Suppressor macrophage treated with lipopolysaccharide for 1 hour (primary cell): ENCODE measurements around the gene ATXN7L2.

Experiments used
- DNase-seq, 3 donors: peaks; one replicate each; pipeline ENCODE4 v3.0.0-alpha.2; 2020 to 2022

The ATXN7L2 gene

GRCh38 chr1:109527846-109528695 lies 44.4 kb downstream of the ATXN7L2 start:
- DNase-seq, result no peak

GRCh38 chr1:109528712-109529111 lies 45.0 kb downstream of the ATXN7L2 start:
- no peak for DNase-seq

GRCh38 chr1:109529881-109530456 lies 46.3 kb downstream of the ATXN7L2 start:
- DNase-seq, result no peak

GRCh38 chr1:109530457-109531087 lies 46.9 kb downstream of the ATXN7L2 start:
- no peak for DNase-seq

GRCh38 chr1:109531380-109531779 lies 47.7 kb downstream of the ATXN7L2 start:
- no peak for DNase-seq

- DNase-seq, result no peak
Observed at GRCh38 chr1:109531826-109532364, 48.2 kb downstream of the ATXN7L2 start.

- DNase-seq, result peak; percentile 79 to 87 (median 86)
Observed at GRCh38 chr1:109532365-109533136, 48.8 kb downstream of the ATXN7L2 start.

GRCh38 chr1:109534307-109534858 lies 50.7 kb downstream of the ATXN7L2 start:
- DNase-seq, result no peak

- no peak for DNase-seq
Observed at GRCh38 chr1:109535481-109535880, 51.8 kb downstream of the ATXN7L2 start.

- DNase-seq, result no peak
Observed at GRCh38 chr1:109535971-109536491, 52.3 kb downstream of the ATXN7L2 start.

GRCh38 chr1:109537450-109538178 lies 53.9 kb downstream of the ATXN7L2 start:
- no peak for DNase-seq

GRCh38 chr1:109538827-109539555 lies 55.3 kb downstream of the ATXN7L2 start:
- DNase-seq, result no peak

- no peak for DNase-seq
Observed at GRCh38 chr1:109539676-109540075, 56.0 kb downstream of the ATXN7L2 start, which contains the start of gene GPR61. TSS of gene GPR61 (plus strand) at chr1:109539872. CDS start at chr1:109543023, 3,151 bp downstream.

GRCh38 chr1:109541102-109541501 lies 57.4 kb downstream of the ATXN7L2 start:
- no peak for DNase-seq
